Measurements from ENCODE around the gene HENMT1.

HENMT1 gene

GRCh38 chr1:108627951-108628350 is 32.9 kb downstream of the HENMT1 start:
- no peak for DNase-seq (ENCODE audit: low read depth)
- no peak for TF ChIP-seq CTCF (IDR thresholded peaks at IDR 0.05; ENCODE audit: control insufficient read depth, extremely low read depth, insufficient read depth)
- no peak overlapping the region for H3K4me3 ChIP-seq (ENCODE audit: low read depth, low read length)

GRCh38 chr1:108627256-108627655 is 33.6 kb downstream of the HENMT1 start:
- no peak for DNase-seq (ENCODE audit: low read depth)
- no peak overlapping the region for H3K4me3 ChIP-seq (ENCODE audit: low read depth, low read length)
- TF ChIP-seq CTCF (IDR thresholded peaks at IDR 0.05; ENCODE audit: control insufficient read depth, extremely low read depth, insufficient read depth): no peak

- no peak for TF ChIP-seq CTCF (IDR thresholded peaks at IDR 0.05; ENCODE audit: control insufficient read depth, extremely low read depth, insufficient read depth)
- no peak overlapping the region for H3K4me3 ChIP-seq (ENCODE audit: low read depth, low read length)
- DNase-seq (ENCODE audit: low read depth): peak; percentile 59
Measured at GRCh38 chr1:108624069-108624468, 36.8 kb downstream of the HENMT1 start.

- TF ChIP-seq CTCF (IDR thresholded peaks at IDR 0.05; ENCODE audit: control insufficient read depth, extremely low read depth, insufficient read depth): no peak
- no peak for DNase-seq (ENCODE audit: low read depth)
- no peak overlapping the region for H3K4me3 ChIP-seq (ENCODE audit: low read depth, low read length)
Measured at GRCh38 chr1:108617724-108618056, 43.2 kb downstream of the HENMT1 start.

- TF ChIP-seq CTCF (IDR thresholded peaks at IDR 0.05; ENCODE audit: control insufficient read depth, extremely low read depth, insufficient read depth): no peak
- no peak for DNase-seq (ENCODE audit: low read depth)
- no peak overlapping the region for H3K4me3 ChIP-seq (ENCODE audit: low read depth, low read length)
Measured at GRCh38 chr1:108617008-108617723, 43.7 kb downstream of the HENMT1 start.

- TF ChIP-seq CTCF (IDR thresholded peaks at IDR 0.05; ENCODE audit: control insufficient read depth, extremely low read depth, insufficient read depth): no peak
- H3K4me3 ChIP-seq (ENCODE audit: low read depth, low read length): no peak overlapping the region
- DNase-seq (ENCODE audit: low read depth): no peak
Measured at GRCh38 chr1:108615544-108615943, 45.3 kb downstream of the HENMT1 start.

GRCh38 chr1:108612496-108612895 is 48.4 kb downstream of the HENMT1 start:
- no peak overlapping the region for H3K4me3 ChIP-seq (ENCODE audit: low read depth, low read length)
- TF ChIP-seq CTCF (IDR thresholded peaks at IDR 0.05; ENCODE audit: control insufficient read depth, extremely low read depth, insufficient read depth): no peak
- DNase-seq (ENCODE audit: low read depth): no peak

Data from LNCaP clone FGC (cell line).